ENCODE data around the gene MEIS1.
A peak's percentile ranks its signal among the peaks of the same experiment; 100 is the strongest.

The MEIS1 gene

DNA sequence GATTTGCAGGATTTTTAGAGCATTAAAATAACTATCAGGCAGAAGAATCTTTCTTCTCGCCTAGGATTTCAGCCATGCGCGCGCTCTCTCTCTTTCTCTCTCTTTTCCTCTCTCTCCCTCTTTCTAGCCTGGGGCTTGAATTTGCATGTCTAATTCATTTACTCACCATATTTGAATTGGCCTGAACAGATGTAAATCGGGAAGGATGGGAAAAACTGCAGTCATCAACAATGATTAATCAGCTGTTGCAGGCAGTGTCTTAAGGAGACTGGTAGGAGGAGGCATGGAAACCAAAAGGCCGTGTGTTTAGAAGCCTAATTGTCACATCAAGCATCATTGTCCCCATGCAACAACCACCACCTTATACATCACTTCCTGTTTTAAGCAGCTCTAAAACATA, 137.0 kb downstream of the MEIS1 start:
- no peak for DNase-seq

DNA sequence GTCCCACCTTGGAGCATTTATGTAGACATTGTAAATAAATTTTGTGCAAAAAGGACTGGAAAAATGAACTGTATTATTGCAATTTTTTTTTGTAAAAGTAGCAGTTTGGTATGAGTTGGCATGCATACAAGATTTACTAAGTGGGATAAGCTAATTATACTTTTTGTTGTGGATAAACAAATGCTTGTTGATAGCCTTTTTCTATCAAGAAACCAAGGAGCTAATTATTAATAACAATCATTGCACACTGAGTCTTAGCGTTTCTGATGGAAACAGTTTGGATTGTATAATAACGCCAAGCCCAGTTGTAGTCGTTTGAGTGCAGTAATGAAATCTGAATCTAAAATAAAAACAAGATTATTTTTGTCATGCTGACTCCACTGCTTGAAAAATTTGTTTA, 137.5 kb downstream of the MEIS1 start:
- DNase-seq = no peak

DNA sequence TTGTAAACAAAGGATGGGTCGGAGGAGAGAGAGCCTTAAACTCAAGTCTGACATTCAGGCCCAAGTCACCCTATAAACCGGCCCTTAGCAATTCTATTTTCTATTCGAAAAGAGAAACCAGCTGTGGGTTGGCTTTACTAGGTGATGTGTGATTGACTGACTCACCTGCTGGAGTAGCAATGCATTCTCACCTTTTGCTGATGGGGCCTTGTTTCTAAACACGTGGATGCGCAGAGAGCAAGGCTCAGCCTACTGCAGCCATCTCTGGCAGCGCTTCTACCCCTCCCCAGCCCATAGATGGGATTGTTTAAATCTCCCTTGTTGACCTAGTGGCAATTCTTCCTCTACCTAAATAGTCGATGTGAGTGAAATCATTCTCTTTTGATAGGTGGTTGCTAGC, 138.5 kb downstream of the MEIS1 start:
- no peak for DNase-seq

DNA sequence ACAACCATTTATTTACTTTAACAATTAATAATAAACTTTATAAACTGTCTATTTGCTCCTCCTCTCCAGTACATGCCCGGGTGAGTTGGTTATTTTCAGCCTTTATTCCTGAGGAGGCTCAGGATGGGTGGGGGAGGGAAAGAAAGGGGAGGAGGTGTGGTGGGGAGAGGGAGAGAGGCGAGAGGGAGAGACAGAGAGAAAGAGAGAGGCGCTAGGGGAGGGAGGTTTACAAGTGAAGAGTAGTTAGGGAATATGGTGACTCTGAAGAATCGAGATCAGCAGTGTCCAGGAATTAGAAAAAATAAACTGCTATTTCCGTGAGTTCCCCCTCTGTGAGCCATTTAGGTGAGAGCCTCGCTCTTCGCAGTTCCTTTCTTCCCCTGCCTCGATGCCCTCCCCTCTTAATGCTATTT, 138.9 kb downstream of the MEIS1 start:
- no peak for DNase-seq

DNA sequence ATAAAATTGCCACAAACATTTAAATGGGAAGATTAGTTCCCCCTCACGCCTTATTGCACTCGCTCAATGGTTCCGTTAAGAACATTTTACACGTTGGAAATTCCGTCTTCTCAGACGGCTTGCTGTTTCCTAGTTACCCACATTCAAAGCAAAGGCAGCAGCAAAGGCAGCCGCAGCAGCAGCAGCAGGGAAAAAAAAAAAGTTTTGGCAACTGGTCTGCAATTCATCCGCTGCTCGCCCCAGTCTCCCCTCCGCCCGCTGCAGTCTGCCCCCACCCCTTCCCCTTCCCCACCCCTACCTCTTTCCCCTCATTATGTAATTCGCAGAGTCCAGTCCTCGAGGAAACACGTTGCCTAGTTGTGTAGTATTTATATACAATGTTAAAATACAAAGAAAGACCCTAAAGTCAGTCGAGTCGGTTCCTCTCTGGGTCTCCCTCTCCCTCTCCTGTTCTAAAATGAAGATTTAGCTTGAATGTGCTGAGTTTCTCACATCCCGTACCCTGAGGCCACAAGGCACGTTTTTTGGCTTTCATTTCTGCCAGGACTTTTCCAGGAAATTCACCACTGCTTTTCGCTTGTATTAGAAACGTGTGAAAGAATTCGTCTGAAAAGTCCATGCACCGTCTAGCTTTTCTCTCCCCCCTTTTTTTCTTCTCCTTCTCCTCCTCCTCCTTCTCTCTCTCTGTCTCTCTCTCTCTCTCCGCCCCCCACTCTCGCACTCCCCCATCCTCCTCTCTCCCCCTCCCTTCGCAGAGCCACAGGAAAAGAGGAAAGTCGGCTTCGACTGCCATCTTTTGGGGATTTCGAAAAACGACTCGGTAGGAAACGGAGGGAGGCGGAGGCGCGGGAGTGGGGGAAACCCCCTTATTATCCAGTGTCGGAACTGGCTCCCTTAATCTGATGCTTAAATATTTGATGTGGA, 140.0 kb downstream of the MEIS1 start:
- DNase-seq = peak; percentile 79

DNA sequence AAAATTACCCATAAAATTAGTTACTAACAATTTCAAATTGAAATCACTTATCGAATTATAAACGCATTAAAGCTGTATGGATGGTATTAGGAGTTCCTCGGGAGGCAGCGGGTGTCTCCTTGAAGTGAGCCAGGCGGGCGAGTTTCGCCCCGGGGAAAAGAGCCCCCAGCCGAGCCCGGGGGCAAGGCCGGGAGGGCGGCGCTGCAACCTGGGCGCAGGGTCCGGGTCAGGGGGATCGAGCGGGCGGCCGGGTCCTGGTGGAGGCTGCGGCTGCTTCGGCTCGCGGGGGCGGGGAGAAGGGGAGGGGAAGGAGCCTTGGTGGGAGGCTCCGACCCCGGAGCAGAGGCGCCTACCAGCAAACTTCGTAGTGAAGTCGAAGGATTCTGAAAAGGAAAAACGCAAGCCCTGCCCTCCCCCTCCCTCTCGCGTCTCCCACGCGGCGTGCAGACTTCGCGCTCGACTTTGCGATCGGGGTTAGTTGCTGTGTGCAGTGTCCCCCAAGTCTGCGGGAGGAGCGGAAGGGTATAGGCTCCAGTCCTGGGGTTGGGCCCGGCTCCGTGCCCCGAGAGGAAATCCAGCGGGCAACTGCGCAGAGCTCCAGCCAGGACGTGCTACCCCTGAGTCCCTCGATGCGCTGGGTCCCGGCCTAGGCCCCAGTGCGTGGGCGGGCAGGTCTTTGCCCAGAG, 140.8 kb downstream of the MEIS1 start:
- peak; percentile 41 for DNase-seq

DNA sequence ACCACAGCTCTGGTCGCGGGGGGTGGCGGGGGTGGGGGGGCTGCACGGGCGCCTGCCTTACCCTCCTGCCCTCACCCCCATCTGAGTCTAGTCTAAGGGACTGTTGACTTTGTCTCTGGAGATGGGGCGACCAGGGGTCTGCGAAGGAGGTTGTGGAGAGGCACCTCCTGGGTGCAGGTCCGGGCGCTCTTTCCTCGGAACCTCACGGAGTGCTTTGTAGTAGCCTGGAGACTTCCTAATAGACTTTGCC, 141.3 kb downstream of the MEIS1 start:
- DNase-seq = no peak

DNA sequence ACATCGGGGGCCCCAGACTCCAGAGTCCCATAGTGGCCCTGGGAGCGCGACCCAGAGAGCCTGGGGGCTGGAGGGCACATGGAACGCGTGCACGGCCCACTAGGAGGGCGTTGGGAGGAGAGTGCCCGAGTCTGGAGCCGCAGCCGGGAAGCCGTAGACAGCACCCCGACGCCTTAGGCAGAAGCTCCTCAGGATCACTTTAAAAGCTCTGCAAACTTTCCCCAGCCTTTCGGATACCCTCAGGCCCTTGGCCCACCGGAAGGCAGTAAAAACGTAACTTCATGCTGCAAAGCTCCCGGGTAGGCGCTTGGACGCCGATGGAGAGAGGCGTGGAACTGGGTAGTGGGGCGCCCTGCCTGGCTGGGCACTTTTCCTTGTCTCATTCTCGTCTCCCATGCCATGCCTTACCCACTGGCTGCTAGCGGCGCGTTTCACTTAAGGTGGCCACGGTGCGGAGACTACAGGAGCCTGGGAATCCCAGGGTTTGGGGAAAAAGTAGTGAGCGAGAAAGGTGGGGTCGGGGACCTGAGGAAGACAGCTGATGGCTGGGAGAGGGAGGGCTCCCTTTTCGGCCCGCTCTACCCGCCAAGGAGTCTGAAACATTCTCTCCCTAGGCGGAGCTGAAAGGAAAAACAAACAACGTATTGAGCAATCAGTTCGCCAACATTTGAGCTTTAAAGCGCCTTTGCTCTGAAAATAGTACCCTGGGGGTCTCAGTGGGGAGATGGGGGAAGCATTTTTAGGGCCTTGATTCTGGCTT, 141.8 kb downstream of the MEIS1 start:
- DNase-seq = peak; percentile 48

DNA sequence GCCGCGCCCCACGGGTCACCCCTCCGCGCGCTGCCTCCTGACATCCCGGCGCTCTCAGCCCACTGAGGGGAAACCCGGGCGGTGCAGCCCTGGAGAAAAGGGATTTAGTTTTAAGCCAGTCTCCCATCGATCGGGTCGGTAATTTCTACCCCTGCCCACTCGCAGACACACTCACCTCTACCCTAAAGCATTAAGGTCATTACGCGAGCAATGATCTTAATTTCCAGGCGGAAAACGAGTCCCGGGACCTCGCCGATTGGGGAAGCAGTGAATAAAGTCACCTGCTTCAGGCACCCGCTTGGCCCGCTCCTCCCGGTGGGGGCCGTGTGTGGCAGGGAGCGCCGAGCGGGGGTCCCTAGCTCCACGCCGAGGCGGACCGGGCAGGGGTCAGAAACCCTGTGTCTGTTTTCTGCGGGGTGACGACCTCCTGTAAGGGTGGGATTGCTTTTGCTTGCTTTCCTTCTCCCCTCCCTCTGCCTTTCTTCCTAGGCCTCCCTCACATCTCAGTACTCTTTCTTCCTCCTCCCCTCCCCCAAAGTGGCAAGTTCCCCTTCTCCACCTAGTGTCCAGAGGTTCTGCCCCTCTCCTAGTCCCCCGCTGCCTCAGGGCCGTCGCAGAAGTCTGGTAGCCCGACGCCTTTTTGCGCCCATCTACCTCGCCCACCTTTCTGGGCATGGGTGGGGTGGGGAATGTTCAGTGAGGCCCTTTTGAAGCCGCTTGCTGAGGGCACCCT, 142.6 kb downstream of the MEIS1 start:
- no peak for DNase-seq

DNA sequence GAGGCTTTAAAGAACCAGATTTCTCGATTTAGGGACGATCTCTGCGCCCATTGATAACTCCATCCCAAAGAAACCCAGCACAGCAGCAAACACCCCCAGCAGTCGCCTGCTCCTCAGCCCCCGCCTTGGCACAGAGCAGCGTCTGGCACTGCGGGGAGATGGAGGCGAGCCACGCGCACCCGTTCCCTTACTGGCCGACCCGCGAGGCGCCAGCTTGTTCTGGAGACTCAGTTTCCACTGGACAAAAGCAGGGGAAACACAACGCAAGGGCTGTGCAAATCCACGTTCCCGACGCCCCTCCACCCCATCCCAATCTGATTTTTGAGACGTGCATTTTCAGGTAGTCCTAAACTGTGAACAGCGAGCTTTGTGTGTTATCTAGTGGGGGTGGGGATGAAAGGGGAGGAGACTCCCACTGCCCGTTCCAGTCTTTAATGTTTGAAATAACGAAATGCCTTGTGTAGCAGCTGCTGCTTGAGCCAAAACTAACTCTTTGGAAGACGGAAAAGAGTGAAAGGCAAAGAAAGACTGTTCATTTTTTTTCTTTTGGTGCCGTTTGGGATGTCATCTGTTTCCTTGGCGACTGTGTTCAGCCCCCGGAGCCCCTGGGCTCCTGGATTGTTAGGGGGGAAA, 143.2 kb downstream of the MEIS1 start:
- DNase-seq = no peak

DNA sequence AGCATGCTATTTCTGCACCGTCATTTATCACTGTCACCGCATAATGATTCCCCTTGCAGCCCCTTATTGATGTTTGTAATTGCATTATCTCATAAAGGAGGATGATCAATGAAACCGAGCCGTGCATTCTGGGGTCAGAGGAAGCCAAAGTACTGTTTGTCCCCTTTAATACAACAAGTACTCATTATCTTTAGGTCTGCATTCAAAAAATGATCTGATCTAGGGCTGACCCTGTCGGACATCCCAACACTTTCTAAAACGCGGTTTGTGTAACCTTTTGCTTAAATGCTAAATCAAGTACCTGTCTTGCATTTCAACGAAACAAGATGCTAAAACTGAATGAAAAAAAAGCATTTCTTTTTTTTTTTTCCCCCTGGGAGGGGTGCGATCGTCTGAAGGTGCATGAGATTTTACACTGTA, 143.8 kb downstream of the MEIS1 start:
- no peak for DNase-seq

DNA sequence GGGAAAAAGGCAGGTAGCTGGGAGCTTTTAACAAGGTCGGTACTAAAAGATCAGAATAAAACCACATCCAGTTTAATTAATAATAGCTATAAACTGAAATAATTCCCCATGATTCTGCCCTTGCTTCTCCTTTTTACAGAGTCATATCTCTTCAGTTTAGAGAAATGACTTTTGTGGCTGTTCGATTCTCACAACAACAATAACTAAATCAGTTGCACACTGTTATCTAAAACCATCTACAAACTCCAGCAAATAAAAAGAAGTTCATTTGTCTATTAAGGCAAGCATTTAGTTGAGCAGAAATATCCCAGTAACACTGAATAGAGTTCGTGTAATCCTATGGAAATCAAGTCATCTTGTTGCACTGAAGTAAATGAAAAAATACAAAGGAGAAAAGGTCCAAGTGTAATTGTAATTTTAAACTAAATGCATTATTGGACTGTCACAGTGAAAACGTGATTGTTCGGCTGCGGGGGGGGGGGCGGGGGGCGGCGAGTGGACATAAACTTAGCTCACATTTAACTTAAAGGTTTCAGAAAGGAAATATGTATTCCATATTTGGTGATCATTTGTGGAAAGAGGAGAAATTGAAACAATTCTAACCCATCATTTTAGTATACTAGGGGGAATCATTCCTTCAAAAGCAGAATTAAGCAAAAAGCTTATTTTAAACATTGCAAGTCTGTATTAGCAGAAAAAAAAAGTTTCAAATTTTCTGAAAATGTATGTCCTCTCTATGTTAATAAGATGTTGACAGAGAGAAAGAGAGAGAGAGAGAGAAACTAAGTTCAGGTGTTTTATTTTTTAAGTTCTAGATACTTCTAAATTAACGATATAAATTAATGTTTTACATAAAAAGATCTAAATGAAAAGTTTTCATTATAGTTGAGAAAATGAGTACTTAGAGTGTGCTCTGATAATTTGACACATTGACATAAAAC, 144.5 kb downstream of the MEIS1 start:
- no peak for DNase-seq

DNA sequence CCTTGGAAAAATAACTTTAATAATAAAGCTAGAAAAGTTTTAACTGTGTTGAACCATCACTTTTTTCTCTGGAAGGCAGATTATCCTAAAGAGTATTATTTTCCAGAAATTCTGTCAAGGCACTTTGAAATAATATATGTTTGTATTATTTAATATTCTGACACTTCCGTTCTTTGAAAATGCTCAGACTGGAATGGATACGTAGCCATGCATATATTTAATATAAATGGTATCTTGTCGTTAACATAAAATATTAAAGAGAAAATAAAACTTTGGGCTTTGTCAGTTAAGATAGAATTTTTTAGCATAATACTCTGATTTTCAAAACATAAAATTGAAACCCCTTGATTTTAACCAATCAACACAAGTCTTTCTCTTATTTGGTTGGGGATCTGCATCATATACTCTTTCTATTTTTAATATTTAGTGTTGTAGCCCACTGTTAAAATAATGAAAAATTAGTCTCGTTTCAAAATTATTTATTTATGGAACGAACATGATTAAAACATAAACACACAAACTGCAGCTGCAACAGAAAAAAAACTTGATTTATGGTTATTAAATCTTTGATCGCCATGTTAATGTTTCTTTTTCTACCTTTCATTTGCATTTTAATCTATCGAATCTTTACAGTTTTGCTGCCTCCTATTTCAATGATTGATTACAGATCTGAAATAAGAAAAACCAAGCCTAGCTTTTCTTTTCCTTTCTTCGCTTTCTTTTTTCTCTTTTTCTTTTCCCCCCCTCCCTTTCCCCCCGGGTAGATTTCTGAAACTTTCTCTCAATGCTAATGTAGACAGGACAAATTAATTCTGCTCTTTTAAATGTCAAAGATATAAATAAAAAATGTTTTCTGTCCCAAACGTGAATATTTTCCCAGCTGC, 145.5 kb downstream of the MEIS1 start:
- no peak for DNase-seq

DNA sequence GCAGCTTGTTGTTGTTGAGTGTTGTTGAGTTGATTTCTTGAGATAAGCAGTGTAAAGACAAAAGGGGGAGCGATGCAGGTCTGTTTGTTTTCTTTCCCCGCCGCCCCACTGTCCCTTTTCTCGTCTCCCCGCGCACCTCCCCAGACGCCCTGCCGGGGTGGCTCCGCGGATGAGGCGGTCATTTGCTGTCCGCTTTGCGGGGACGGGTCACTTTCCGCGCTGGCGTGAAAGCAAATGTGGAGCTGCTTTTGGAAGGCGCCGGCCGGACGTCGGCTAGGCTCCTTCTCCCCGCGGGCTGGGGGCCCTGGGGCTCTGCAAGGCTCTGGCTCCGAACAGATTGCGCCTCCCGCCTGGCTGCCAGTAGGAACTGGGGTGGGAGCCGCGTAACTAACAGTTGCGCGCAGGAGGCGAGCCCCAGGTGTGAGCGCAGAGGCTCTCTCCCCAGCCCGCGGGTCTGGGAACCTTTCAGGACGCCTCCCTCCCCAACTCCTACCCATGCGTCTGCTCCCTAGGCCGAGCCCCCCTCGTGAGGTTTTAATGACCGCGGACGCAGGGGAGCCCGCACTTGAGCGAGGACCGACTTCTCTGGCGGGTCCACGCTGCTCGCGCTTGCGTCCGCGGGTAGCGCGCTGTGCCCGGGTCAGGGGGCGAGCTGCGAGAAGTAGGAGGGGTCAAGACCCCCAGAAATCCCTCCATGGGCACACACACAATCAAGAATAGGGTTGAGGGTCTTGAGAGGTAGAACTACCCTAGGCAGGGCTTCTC, 146.6 kb downstream of the MEIS1 start:
- DNase-seq = peak; percentile 34

DNA sequence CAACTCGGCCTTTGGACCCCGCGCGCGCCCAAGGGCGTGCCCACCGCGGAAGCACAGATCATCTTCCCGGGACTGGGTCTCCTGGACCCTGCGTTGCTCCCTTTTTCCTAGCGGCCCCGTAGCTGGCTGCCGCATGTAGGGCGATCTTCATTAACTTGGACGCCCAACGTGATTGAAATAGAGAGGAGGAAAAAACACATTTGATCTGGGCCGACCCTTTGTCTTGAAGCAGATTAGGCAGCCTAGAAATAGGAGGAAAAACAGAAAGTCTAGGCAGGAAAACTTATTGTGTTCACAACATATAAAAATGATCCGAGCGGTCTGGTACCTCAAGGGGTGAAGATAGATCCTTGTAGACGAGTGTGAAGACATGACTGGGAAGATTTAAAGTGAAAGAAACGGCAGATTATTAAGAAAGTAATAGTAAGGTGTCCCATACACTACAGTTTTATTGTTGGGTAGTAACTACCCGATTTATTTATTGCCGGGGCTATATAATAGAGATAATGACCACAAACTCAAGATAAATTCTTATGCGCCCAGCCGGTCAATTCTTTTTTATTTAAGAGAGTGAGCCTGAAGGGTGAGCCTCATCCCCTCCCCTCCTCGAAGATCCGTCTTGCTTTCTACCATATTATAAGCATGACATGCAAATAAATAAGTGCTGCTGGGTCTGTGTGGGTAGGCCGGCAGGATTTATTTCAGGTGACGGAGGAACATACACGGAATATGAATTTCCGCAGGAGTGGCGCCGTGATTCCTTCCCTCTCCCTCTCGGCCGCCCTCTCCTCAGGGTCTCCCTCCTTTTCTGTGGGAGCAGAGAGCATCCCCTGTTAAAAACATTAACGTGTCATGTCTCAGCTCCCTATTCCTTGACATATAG, 147.4 kb downstream of the MEIS1 start:
- DNase-seq = no peak

DNA sequence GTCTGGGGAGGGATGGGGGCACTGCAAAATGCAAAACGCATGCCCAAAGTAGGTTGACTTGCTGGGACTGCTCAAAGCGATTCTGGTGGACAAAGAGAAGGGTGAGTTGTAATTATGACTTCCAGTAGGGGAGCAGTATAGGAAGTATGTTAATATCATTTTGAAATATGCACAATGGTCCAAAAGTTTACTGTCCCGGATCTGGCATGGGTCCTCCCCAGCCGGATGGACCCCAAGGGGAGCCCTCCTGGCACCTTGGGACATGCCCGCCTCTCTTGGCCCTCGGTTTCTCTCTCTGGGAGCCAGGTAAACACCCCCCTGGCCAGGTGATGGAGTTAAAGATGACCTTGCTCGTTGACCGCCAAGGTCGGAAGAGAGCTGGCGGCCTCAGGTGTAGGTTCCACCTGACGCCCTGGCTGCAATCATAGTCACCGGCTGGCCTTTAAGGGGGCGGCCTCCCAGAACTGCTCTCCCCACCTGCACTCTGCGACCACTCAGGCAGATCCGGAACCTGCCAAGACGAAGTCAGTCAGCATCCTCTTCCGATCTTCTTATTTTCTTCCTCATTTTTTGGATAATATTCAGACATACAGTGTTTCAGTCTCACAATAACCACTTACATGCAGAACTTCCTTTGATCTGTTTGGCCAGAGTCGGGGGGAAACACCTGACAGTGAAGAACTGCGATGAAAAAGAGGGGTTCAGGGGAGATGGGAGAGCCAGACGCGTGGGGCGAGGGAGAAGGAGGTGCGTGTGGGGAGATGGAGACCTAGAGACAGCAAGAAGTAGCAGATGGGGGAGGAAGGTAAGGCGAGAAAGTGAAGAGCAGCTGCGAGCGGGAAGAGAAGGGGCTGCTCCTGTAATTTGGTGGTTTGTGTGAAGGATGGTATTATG, 148.3 kb downstream of the MEIS1 start:
- DNase-seq = no peak

DNA sequence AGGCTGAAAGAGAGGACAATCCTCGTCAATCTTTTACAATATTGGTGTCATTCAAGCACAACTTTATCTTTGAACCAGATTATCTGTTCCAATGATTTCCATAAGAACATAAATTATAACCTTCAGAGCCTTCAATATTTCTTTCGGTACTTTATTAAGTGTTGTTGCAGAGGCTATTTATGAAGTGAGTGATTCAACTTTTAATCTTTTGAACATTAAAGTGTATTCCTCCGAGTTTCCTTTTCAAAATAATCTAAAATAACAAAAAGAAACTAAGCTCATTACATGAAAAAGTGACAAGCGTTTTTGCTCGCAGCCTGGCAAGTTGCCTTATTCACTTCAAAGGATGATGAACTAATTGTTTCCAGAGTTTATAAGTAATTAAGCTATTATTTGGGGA, 149.0 kb downstream of the MEIS1 start:
- DNase-seq = no peak

Data from HCEC 1CT (cell line).